AG04449 (cell line): ENCODE results near the gene POLR2A.

Experiments
- CTCF ChIA-PET: fragments of 350-600 bp; formaldehyde crosslinking; extraction: SDS; loops from one replicate; lab custom pipeline; 2021; ENCODE audit warnings: antibody characterized with exemption; lab: Yijun Ruan, JAX
- POLR2A ChIA-PET: fragments of 400-600, 350-600 bp; formaldehyde crosslinking; extraction: SDS; loops from one replicate; lab custom pipeline; 2020; ENCODE audit warnings: antibody characterized with exemption, inconsistent platforms; lab: Yijun Ruan, JAX
- DNase-seq: peaks from one replicate; pipeline ENCODE4 v3.0.0-alpha.2; 2010; ENCODE audit warnings: low read depth, low spot score
- H3K4me3 ChIP-seq: 2 replicates; pipeline ENCODE4 v1.5.1; 2011; ENCODE audit warnings: low read depth, mild to moderate bottlenecking, control low read depth, low read length
- TF ChIP-seq, protein P1 (sequence below): IDR thresholded peaks from one replicate; pipeline ENCODE4 v1.5.1; 2011; ENCODE audit warnings: mild to moderate bottlenecking, moderate library complexity, low read length, control low read depth, inconsistent platforms; ENCODE audit not compliant: insufficient read depth; ENCODE audit errors: missing control alignments

Gene POLR2A

DNA sequence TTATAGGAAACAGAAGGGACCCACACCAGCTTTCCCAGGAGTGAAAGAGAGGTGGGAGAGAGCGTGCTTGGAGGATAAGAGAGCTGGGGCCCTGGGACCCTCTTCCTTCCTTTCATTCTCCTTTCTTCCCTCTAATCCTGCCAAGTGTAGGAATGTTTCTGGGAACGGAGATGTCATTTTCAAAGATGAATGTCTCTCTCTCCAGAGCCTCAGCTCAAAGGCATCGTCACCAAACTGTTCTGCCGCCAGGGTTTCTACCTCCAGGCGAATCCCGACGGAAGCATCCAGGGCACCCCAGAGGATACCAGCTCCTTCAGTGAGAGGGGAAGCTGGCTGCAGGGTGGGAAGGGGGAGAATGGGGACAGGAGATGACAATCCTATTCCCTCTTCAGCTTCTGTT is 42.9 kb upstream of the POLR2A start:
- H3K4me3 ChIP-seq: no peak overlapping the region
- DNase-seq: no peak
- CTCF ChIA-PET: interaction anchor here (0.9 to 3.1 kb wide), 7 partner anchors 13 to 247 kb away, joined by 3 to 16 read pairs (median 3); partner anchors contain the start of genes TMEM95, TP53 and WRAP53
- TF ChIP-seq, protein P1, sequence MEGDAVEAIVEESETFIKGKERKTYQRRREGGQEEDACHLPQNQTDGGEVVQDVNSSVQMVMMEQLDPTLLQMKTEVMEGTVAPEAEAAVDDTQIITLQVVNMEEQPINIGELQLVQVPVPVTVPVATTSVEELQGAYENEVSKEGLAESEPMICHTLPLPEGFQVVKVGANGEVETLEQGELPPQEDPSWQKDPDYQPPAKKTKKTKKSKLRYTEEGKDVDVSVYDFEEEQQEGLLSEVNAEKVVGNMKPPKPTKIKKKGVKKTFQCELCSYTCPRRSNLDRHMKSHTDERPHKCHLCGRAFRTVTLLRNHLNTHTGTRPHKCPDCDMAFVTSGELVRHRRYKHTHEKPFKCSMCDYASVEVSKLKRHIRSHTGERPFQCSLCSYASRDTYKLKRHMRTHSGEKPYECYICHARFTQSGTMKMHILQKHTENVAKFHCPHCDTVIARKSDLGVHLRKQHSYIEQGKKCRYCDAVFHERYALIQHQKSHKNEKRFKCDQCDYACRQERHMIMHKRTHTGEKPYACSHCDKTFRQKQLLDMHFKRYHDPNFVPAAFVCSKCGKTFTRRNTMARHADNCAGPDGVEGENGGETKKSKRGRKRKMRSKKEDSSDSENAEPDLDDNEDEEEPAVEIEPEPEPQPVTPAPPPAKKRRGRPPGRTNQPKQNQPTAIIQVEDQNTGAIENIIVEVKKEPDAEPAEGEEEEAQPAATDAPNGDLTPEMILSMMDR: no peak
- POLR2A ChIA-PET: interaction anchor here (0.6 to 2.1 kb wide), 4 partner anchors 37 to 75 kb away, joined by 3 to 6 read pairs (median 4); partner anchors contain the start of genes TMEM256 and ZBTB4

DNA sequence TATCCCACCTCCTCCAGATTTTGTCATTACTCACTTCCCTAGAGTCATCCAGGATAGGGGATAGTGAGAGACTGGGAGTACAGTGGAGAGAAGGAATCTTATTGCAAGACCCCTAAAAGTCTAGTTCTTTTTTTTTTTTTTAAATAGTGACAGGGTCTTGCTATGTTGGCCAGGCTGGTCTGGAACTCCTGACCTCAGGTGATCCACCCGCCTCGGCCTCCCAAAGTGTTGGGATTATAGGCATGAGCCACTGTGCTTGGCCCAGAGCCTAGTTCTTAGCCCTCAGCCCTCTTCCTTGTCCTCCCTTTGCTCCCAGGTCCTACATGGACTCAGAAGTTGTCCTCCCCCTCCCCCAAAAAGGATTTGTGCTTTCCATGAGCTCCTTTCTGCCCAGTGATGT is 42.0 kb upstream of the POLR2A start:
- CTCF ChIA-PET: interaction anchor here (1.1 to 3.1 kb wide), 4 partner anchors 12 to 86 kb away, joined by 3 to 16 read pairs (median 4); partner anchors contain the start of gene TMEM95
- H3K4me3 ChIP-seq: no peak overlapping the region
- POLR2A ChIA-PET: interaction anchor here (0.7 kb wide), 1 partner anchor 38 kb away, joined by 3 read pairs; the partner anchor contains the start of gene TMEM256
- TF ChIP-seq, protein P1: no peak
- DNase-seq: no peak

DNA sequence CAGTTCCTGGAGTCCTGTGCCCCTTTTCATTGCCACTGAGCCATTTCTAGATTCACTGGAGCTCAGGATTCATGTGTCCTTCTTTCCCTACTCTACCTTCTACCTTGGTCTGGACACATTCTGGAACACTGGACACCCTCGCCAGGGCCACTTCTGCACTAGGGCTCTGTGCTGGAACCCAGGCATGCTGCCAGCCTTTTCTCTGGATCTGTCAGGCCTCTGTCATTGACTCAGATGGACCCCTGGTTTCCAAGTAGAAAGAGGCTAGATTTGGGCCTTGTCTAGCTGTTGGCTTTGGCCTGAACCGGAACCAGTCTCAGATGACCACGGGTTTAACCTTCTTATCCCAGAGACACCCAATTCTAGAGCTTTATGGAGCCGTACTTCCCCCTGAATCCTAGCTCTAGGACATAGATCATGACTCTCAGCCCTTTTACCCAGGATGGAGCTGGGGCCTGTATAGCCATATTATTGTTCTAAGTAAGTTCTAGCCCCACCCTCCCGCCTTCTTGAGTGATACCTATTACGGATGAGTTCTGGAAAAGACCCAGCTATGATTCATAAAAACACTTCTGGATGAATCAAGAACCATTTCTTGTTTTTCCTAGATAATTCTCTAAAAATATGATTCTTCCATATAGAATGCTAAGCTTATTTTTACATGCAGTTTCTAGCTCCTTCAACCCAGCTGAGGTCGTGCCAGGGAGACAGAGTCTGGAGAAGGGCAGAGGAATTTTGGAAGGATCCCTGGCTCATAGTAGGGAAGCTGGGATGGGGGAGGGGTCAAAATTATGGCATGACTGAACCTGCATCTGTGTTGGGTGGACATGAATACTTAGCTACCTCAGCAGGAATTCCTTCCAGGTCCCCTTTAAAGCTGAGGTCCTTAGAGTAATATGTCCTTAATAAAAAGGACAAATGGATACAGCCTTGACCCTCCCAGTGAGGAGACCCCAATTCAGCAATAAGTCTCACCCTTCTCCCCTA is 40.4 kb upstream of the POLR2A start:
- ChIA-PET POLR2A (interaction anchor here (0.7 to 1.2 kb wide), 3 partner anchors 11 to 49 kb away, joined by 3 to 10 read pairs (median 4); partner anchors contain the start of genes PLSCR3 and POLR2A), CTCF (interaction anchor here (0.9 to 8.8 kb wide), 6 partner anchors 7 to 171 kb away, joined by 3 to 62 read pairs (median 3); partner anchors contain the start of genes FXR2, SENP3 and TMEM102)
- H3K4me3 ChIP-seq: no peak overlapping the region
- DNase-seq: no peak
- TF ChIP-seq, protein P1: no peak

DNA sequence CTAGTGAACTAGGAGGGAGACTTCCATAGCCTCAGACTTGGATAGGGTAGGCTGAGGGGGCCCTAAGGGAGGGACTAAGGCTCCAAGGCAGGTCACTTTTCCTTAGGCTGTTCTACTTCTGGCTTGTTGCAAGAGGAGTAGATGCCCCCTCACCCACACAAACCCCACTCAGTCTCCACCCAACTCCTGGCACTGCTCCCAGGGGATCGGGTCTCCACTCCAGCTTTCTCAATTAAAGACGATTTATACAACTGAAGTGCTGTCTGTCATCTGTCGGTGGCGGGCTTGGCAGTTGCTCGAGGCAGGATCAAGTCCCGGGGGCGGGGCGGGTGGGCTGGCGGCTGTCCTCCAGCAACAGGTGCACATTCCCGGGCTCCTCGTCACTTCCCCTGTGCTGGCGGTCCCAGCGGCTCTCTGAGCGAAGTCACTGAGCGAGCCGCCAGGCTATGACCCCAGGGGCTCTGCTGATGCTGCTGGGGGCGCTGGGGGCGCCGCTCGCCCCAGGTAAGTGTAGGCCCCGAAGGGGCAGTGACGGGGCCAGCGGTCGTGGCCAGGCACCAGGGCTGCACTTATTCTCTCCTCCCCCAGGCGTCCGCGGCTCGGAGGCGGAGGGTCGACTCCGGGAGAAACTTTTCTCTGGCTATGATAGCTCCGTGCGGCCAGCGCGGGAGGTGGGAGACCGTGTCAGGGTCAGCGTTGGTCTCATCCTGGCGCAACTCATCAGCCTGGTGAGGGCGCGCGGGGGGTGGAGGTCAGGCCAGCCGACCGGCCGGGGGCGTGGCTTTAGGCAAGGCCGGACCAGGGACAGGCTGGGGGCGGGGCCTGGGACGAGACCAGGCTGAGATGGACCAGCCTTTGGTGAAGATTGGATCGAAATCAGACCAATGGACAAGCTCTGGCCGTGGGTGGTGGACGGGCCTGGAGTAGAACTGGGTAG is 39.2 kb upstream of the POLR2A start, which contains the start of gene CHRNB1:
Gene CHRNB1 (plus strand): TSS at position 380 of the 937 bp plus-strand sequence. CDS start 67 bp downstream, at position 447.
- TF ChIP-seq, protein P1: no peak
- ChIA-PET POLR2A (interaction anchor here (0.7 to 1.4 kb wide), 4 partner anchors 10 to 51 kb away, joined by 3 to 10 read pairs (median 4); partner anchors contain the start of genes PLSCR3 and POLR2A), CTCF (interaction anchor here (1.0 to 8.8 kb wide), 7 partner anchors 9 to 170 kb away, joined by 3 to 62 read pairs (median 5); partner anchors contain the start of genes FXR2, SENP3, TMEM102 and TMEM95)
- peak within 1 kb of the TSS; percentile 36 for H3K4me3 ChIP-seq
- no peak for DNase-seq

DNA sequence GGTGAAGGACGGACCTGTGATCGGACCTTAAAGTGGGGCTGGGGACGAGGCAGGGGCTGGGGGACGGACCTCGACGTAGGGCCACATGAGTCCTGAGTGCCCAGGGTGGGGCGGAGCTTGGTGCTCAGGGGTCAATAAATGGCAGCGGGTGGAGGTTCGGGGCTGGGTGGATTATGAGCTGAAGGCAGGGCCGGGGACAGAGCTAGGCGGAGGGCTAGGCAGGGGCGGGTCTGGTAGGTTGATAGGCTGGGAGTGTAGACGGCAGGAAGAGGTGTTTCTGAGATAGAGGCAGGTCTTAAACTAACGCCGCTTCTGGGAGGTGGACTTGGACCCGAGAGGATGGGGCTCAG is 38.6 kb upstream of the POLR2A start:
- TF ChIP-seq, protein P1: no peak
- no peak for DNase-seq
- H3K4me3 ChIP-seq: peak overlapping the region; percentile 36
- CTCF ChIA-PET: interaction anchor here (1.0 to 8.8 kb wide), 4 partner anchors 9 to 115 kb away, joined by 3 to 62 read pairs (median 7); partner anchors contain the start of genes TMEM102 and TMEM95
- POLR2A ChIA-PET: interaction anchor here (1.4 kb wide), 1 partner anchor 39 kb away, joined by 4 read pairs; the partner anchor contains the start of gene POLR2A
